SK-N-SH treated with all-trans-retinoic acid at 6 μM for 48 hours (cell line): ENCODE measurements around the gene E2F6.
A peak's percentile ranks its signal among the peaks of the same experiment; 100 is the strongest.

Source experiments
- ATAC-seq: fragments of 200-7000 bp; cut with Tn5 transposase; 3 replicates; pipeline ENCODE4 v1.9.1; 2020; ENCODE audit warnings: mild to moderate bottlenecking, moderate library complexity
- ARNTL ChIP-seq: fragments of 450-650 bp; formaldehyde crosslinking; IDR thresholded peaks from 2 replicates; pipeline ENCODE4 v1.5.0; 2020; ENCODE audit warnings: low read depth, mild to moderate bottlenecking, moderate library complexity, borderline replicate concordance
- CREB5 ChIP-seq: fragments of 250-450 bp; sonication (Bioruptor Pico); IDR thresholded peaks from 2 replicates; pipeline ENCODE4 v1.5.1; 2020; ENCODE audit warnings: low read depth, mild to moderate bottlenecking, moderate library complexity
- ESRRG ChIP-seq: fragments of 250-450 bp; sonication (Bioruptor Pico); IDR thresholded peaks from 2 replicates; pipeline ENCODE4 v1.6.1; 2021; ENCODE audit warnings: mild to moderate bottlenecking
- ISL1 ChIP-seq: fragments of 250-450 bp; sonication (Bioruptor Pico); IDR thresholded peaks from 2 replicates; pipeline ENCODE4 v2.1.2; 2022; ENCODE audit warnings: mild to moderate bottlenecking, moderate library complexity
- OSR1 ChIP-seq: fragments of 250-450 bp; sonication (Bioruptor Pico); IDR thresholded peaks from 2 replicates; pipeline ENCODE4 v1.8.0; 2022; ENCODE audit warnings: moderate library complexity, mild to moderate bottlenecking, inconsistent platforms
- PATZ1 ChIP-seq: fragments of 250-450 bp; sonication (Bioruptor Pico); IDR thresholded peaks from 2 replicates; pipeline ENCODE4 v1.8.0; 2020; ENCODE audit warnings: mild to moderate bottlenecking, moderate library complexity, borderline replicate concordance
- POU6F1 ChIP-seq: fragments of 250-450 bp; sonication (Bioruptor Pico); IDR thresholded peaks from 2 replicates; pipeline ENCODE4 v1.8.0; 2021; ENCODE audit warnings: low read depth, mild to moderate bottlenecking, moderate library complexity, borderline replicate concordance
- PPARA ChIP-seq: fragments of 250-450 bp; sonication (Bioruptor Pico); IDR thresholded peaks from 2 replicates; pipeline ENCODE4 v1.5.0; 2020; ENCODE audit warnings: mild to moderate bottlenecking, borderline replicate concordance
- RARB ChIP-seq: fragments of 250-450 bp; sonication (Bioruptor Pico); IDR thresholded peaks from 2 replicates; pipeline ENCODE4 v1.8.0; 2021; ENCODE audit warnings: mild to moderate bottlenecking, moderate library complexity
- SNAI2 ChIP-seq: fragments of 250-450 bp; sonication (Bioruptor Pico); IDR thresholded peaks from 2 replicates; pipeline ENCODE4 v1.5.0; 2020; ENCODE audit warnings: mild to moderate bottlenecking, moderate library complexity
- TCF4 ChIP-seq: fragments of 250-450 bp; sonication (Bioruptor Pico); IDR thresholded peaks from 2 replicates; pipeline ENCODE4 v1.8.0; 2021; ENCODE audit warnings: mild to moderate bottlenecking, moderate library complexity, borderline replicate concordance
- TOX ChIP-seq: fragments of 250-450 bp; sonication (Bioruptor Pico); IDR thresholded peaks from 2 replicates; pipeline ENCODE4 v1.8.0; 2021; ENCODE audit warnings: mild to moderate bottlenecking, moderate library complexity, borderline replicate concordance
- ZC3H10 ChIP-seq: fragments of 250-450 bp; sonication (Bioruptor Pico); IDR thresholded peaks from 2 replicates; pipeline ENCODE4 v1.5.1; 2021; ENCODE audit warnings: mild to moderate bottlenecking, moderate library complexity
- ZFP3 ChIP-seq: fragments of 250-450 bp; sonication (Bioruptor Pico); IDR thresholded peaks from 2 replicates; pipeline ENCODE4 v1.5.0; 2020; ENCODE audit warnings: mild to moderate bottlenecking, moderate library complexity
- ZFP30 ChIP-seq: fragments of 450-650 bp; formaldehyde crosslinking; IDR thresholded peaks from 2 replicates; pipeline ENCODE4 v1.5.0; 2022; ENCODE audit warnings: mild to moderate bottlenecking, moderate library complexity
- ZNF565 ChIP-seq: fragments of 450-650 bp; formaldehyde crosslinking; conservative IDR thresholded peaks from 2 replicates; pipeline ENCODE4 v1.5.0; 2020; ENCODE audit warnings: low read depth, mild to moderate bottlenecking, moderate library complexity
- ZNF70 ChIP-seq: fragments of 450-650 bp; formaldehyde crosslinking; IDR thresholded peaks from 2 replicates; pipeline ENCODE4 v1.5.0; 2020; ENCODE audit warnings: mild to moderate bottlenecking, moderate library complexity
- ZNF8 ChIP-seq: fragments of 450-650 bp; formaldehyde crosslinking; IDR thresholded peaks from 2 replicates; pipeline ENCODE4 v1.5.0; 2020; ENCODE audit warnings: mild to moderate bottlenecking, moderate library complexity

The E2F6 gene

GRCh38 chr2:11493282-11493681 lies 27.3 kb upstream of the E2F6 start:
- TF ChIP-seq OSR1 (CRISPR knock-in tag), result no peak
- no peak for TF ChIP-seq TOX
- no peak for TF ChIP-seq CREB5 (CRISPR knock-in tag)
- TF ChIP-seq PPARA, result no peak
- TF ChIP-seq POU6F1 (CRISPR knock-in tag), result no peak
- TF ChIP-seq ZNF565, result no peak
- TF ChIP-seq ZNF8, result no peak
- no peak for TF ChIP-seq ESRRG (CRISPR knock-in tag)
- ATAC-seq, result no peak

GRCh38 chr2:11492720-11493119 lies 26.8 kb upstream of the E2F6 start:
- ATAC-seq, result peak; percentile 40; the same call in 1 of the 3 replicates
- no peak for TF ChIP-seq CREB5 (CRISPR knock-in tag)
- no peak for TF ChIP-seq ZNF70
- TF ChIP-seq ZNF8, result no peak
- no peak for TF ChIP-seq ZC3H10 (CRISPR knock-in tag)
- no peak for TF ChIP-seq ZNF565
- no peak for TF ChIP-seq OSR1 (CRISPR knock-in tag)
- TF ChIP-seq RARB (CRISPR knock-in tag), result no peak
- no peak for TF ChIP-seq TCF4
- no peak for TF ChIP-seq PATZ1 (CRISPR knock-in tag)
- TF ChIP-seq ISL1, result no peak
- no peak for TF ChIP-seq TOX
- no peak for TF ChIP-seq ARNTL (CRISPR knock-in tag)
- TF ChIP-seq ZFP30, result no peak
- TF ChIP-seq ESRRG (CRISPR knock-in tag), result no peak
- TF ChIP-seq POU6F1 (CRISPR knock-in tag), result no peak
- no peak for TF ChIP-seq PPARA
- TF ChIP-seq, all 23 proteins: peak for 0

GRCh38 chr2:11492244-11492643 lies 26.3 kb upstream of the E2F6 start:
- no peak for TF ChIP-seq RARB (CRISPR knock-in tag)
- no peak for TF ChIP-seq ZNF70
- TF ChIP-seq ESRRG (CRISPR knock-in tag), result no peak
- no peak for TF ChIP-seq ZC3H10 (CRISPR knock-in tag)
- no peak for TF ChIP-seq SNAI2 (CRISPR knock-in tag)
- no peak for TF ChIP-seq OSR1 (CRISPR knock-in tag)
- no peak for TF ChIP-seq CREB5 (CRISPR knock-in tag)
- TF ChIP-seq PATZ1 (CRISPR knock-in tag), result no peak
- TF ChIP-seq ZFP3, result no peak
- no peak for TF ChIP-seq PPARA
- no peak for ATAC-seq
